ENCODE measurements around the gene PYGB.

Gene PYGB

DNA sequence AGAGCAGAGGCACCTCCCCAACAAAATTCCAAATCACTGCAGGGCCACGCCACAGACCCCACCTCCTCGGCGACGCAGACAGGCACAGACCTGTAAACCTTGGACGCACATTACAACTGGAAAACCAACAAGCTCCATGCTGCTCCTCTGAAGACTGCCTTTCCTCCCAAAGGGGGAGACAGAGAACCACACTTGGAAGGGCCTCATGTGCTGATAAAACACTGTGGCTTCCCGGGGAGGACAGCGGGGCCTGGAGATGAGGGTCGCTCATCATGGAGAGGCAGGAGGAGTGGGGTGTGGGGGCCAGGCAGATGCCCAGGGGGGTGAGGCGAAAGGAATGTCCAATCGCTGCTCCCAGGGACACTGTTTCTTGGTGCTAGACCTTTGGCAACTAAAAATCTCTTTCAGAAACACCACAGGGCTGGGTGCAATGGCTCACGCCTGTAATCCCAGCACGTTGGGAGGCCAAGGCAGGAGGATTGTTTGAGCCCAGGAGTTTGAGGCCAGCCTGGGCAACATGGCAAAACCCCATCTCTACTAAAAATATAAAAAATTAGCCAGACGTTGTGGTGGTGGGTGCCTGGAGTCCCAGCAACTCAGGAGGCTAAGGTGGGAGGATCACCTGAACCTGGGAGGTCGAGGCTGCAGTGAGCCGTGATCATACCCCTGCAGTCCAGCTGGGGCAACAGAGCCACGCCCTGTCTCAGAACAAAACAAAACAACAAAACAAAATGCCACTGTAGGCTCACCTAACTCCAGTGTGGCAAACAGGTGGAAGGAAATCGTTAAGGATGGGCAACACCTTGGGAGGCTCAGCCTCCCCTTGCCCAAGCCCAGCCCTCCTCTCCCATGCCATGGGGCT, 88.9 kb downstream of the PYGB start:
- DNase-seq (ENCODE audit: low spot score), result no peak

GRCh38 chr20:25338112-25339023, 90.5 kb downstream of the PYGB start:
- no peak for DNase-seq (ENCODE audit: low spot score)

GRCh38 chr20:25339608-25340007, 91.7 kb downstream of the PYGB start:
- no peak for DNase-seq (ENCODE audit: low spot score)

GRCh38 chr20:25340380-25340779, 92.5 kb downstream of the PYGB start:
- DNase-seq (ENCODE audit: low spot score), result no peak

DNA sequence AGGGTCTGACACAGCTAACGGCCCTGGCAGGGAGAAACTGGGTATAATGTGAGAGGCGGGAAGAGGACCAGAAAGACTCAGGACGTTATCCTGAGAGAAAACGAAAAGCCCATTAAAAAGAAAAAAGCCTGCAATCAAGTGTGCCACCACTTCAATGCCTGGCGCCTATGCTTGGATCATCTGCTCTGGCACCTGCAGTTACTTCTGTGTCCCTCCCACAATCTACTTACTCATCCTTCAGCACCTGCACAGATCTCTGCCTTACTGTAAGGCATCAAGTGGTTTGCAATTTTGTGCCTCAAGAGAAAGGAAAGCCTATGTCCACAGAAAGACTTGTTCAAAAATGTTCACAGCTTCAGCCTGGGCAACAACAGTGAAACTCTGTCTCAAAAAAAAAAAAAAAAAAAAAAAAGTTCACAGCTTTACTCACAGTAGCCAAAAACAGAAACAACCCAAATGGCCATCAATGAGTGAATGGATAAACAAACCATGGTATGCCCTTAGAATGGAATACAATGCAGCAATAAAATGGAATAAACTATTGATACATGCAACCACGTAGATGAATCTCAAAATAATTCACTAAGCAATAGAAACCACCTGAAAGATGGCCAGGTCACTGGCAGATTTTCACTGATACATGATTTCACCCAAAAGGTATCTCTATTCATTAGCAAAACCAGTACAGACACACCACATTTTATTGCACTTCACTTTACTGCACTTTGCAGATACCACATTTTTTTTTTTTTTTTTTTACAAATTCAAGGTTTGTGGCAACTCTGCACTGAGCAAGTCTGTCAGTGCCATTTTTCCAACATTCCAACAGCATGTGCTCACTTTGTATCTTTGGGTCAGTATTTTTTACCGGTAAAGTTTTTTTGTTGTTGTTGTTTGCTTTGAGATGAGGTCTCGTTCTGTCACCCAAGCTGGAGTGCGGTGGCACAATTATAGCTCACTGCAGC, 94.1 kb downstream of the PYGB start:
- no peak for DNase-seq (ENCODE audit: low spot score)

DNA sequence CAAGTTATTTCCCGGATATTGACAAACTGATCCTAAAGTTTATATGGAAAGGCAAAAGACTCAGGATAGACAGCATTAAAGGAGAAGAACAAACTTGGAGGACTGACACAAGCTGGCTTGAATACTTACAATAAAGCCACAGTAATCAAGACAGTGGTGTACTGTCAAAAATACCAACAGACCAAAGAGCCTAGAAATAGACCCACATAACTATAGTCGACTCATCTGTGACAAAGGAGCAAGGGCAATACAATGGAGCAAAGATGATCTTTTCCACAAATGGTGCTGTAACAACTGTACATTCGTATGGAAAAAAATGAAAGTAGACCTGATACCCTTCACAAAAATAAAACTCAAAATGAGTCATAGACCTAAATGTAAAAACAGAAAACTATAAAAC, 96.7 kb downstream of the PYGB start:
- no peak for DNase-seq (ENCODE audit: low spot score)

DNA sequence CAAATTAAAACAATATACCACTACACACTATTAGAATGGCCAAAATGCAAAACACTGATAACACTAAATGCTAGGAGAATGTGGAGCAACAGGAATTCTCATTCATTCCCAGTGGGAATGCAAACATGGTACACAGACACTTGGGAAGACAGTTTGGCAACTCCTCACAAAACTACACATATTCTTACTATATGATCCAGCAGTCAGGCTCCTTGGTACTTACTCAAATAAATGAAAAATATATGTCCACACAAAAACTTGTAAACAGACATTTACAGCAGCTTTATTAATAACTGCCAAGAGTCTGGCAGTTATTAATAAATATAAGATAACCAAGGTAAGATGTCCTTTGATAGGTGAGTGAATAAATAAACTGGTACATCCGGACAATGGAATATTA, 97.8 kb downstream of the PYGB start:
- no peak for DNase-seq (ENCODE audit: low spot score)

GRCh38 chr20:25346349-25346748, 98.5 kb downstream of the PYGB start:
- DNase-seq (ENCODE audit: low spot score), result no peak

Measured in ecto neural progenitor cell (in vitro differentiated cells).